Brain microvascular endothelial cell (primary cell): ENCODE measurements around the gene FRAS1.

Experiments used
- DNase-seq: peaks from one replicate; pipeline ENCODE4 v3.0.0-alpha.2; 2020
- H3K27ac ChIP-seq: fragments of 250-450 bp; sonication (Bioruptor Pico); 2 replicates; pipeline ENCODE4 v1.5.1; 2020; ENCODE audit warnings: mild to moderate bottlenecking, moderate library complexity
- H3K27me3 ChIP-seq: fragments of 250-450 bp; sonication (Bioruptor Pico); replicated peaks from 2 replicates; pipeline ENCODE4 v1.5.1; 2020; ENCODE audit warnings: mild to moderate bottlenecking
- H3K36me3 ChIP-seq: fragments of 250-450 bp; sonication (Bioruptor Pico); replicated peaks from 2 replicates; pipeline ENCODE4 v1.5.1; 2020; ENCODE audit warnings: mild to moderate bottlenecking
- H3K4me3 ChIP-seq: 2 replicates; pipeline ENCODE4 v1.5.1; 2011; ENCODE audit warnings: low read depth, mild to moderate bottlenecking, control low read depth, low read length, moderate library complexity
- in situ Hi-C: cut with HindIII; loops from 2 replicates; pipeline ENCODE4 v1.10.0; 2017; ENCODE audit warnings: low sequenced_read_pairs, low pct_ligation_motif_present
- TF ChIP-seq, protein P1 (sequence below): IDR thresholded peaks from 2 replicates; pipeline ENCODE4 v1.5.1; 2011; ENCODE audit warnings: low read depth, mild to moderate bottlenecking, moderate library complexity, low read length, control low read depth, inconsistent platforms; ENCODE audit errors: missing control alignments

FRAS1 gene

DNA sequence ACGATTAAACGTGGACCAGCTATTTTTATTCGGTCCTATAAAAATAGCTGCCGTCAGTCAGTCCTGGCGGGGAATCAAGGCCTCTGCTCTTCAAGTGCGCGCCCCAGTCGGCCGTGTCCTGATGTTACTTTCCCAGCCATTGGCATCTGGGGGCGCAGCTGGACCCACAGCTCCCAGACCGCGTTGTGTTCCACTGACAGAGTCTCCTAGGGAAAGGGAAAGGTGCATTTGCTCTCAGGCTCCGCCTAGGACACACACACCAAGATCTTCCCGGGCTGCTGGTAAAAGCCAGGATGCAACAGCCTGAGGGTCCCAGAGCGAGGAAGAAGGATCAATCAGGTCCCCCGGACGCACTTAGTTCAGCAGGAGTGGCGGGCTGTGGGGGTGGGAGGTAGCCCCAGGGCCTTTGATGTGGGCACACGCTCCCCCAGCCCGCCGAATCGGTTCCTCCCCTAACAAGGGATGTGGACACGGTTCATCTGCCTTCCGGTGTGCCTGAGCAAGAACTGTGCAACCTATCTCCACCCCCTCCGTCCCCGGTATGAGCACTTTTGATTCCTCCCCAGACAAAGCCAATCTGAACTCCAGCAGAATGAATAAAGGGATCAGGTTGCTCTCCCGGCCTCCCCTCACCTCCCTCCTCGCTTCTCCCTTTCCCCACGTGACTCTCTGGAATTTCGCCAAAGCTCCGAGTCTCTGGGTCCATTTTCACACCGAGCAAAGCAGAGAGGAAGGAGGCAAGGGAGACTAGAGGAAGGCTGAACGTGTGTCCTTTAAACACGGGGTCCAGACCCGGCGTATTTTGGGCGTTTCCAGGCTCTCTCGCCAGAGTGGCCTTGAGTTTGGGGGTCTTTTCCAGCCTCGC is 626 bp upstream of the FRAS1 start:
- no peak overlapping the region for H3K27ac ChIP-seq
- TF ChIP-seq, protein P1, sequence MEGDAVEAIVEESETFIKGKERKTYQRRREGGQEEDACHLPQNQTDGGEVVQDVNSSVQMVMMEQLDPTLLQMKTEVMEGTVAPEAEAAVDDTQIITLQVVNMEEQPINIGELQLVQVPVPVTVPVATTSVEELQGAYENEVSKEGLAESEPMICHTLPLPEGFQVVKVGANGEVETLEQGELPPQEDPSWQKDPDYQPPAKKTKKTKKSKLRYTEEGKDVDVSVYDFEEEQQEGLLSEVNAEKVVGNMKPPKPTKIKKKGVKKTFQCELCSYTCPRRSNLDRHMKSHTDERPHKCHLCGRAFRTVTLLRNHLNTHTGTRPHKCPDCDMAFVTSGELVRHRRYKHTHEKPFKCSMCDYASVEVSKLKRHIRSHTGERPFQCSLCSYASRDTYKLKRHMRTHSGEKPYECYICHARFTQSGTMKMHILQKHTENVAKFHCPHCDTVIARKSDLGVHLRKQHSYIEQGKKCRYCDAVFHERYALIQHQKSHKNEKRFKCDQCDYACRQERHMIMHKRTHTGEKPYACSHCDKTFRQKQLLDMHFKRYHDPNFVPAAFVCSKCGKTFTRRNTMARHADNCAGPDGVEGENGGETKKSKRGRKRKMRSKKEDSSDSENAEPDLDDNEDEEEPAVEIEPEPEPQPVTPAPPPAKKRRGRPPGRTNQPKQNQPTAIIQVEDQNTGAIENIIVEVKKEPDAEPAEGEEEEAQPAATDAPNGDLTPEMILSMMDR = peak; percentile 16
- no peaks in the 10 kb centered on the region for H3K36me3 ChIP-seq
- in situ Hi-C loops = no loop called here
- H3K4me3 ChIP-seq = peak overlapping the region; percentile 68
- peak; percentile 63 for DNase-seq
- no peaks in the 10 kb centered on the region for H3K27me3 ChIP-seq

DNA sequence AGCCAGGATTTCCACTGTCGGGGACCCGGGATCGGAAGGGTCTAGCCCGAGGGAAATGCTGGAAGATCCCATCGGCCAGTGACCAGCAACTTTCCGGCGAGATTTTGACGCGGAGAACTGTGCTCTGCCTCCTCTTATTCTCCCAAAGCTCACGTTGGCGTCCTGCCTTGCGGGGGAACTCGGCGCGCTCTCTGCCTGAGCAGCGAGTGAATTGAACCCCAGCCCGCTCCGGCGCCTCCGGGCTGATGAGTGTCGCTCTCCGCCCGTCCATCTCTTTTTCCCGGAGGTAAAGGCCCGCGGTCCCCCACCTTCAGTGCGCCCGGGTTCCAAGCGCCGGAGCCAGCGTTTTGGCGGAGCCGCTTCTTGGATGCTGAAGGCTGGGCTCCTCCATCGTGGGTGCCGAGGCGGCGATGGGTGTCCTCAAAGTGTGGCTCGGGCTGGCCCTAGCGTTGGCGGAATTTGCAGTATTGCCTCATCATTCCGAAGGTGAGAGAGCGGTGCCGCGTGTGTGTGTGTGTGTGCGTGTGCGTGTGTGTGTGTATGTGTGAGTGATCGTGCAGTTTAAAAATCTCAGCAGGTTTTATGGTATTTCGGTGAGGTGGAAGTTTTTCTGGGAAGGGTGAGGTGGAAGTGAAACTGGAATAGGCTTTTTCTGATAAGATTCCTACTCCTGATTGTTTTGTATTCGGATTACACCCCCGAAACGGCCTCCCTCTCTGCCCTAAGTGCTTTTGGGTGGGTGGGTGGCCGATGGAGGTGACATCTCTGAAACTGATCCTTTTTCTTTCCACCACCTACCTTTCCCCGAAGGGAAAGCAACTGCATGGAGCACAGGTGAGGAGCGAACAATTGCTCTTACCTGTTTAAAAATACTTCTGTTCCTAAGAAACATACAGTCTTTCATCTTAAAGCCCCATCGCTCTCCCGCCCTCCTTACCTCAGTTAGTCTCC is 752 bp downstream of the FRAS1 start:
- peak; percentile 14 for DNase-seq
- no peaks in the 10 kb centered on the region for H3K27me3 ChIP-seq
- no peaks in the 10 kb centered on the region for H3K36me3 ChIP-seq
- H3K27ac ChIP-seq = no peak overlapping the region
- H3K4me3 ChIP-seq = peak overlapping the region; percentile 68
- in situ Hi-C loops = no loop called here
- TF ChIP-seq, protein P1 = no peak

DNA sequence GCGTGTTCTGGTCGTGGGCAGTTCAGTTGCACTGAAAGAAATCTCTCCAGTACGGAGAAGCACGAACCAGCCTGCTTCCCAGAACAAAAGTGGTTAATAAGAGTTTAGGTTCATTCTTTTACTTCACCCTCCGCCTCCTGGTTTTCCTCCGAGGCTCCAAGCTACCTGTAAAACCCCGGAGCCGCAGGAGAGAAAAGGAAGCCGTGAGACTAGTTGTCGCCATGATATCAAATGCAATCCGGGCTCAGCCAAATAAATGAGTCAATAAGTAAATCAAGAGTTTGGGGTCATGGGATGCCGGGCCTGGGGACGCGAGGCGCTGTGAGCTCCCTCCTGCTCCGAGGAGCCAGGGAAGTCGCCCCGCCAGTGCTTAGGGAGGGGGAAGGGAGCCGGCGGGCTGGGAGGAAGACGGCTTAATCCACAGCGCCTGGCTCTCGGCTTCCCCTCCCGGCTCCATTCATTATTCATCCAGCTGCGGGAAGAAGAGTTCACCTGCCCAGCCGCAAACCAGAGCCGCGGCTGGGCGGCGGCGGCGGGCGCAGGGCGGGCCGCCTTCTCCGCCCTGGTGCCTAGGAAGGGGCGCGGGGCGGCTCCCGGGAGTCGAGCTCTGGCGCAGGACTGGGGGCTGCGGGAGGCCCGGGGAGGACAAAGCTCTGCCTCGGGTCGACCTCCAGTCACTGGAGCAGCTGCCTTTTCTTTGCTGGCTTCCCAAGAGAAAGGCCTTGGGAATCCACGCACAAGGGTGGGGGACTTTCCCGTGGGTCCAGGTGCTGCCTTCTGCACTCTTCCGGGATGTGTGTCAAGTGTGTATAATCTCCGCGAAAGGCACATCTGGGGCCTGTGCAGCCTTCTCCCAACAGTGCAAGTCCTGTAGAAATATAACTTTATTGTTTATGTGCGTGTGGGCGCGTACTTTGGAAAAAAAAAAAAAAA is 1.7 kb downstream of the FRAS1 start:
- DNase-seq = peak; percentile 9
- TF ChIP-seq, protein P1 = no peak
- H3K27me3 ChIP-seq = no peaks in the 10 kb centered on the region

DNA sequence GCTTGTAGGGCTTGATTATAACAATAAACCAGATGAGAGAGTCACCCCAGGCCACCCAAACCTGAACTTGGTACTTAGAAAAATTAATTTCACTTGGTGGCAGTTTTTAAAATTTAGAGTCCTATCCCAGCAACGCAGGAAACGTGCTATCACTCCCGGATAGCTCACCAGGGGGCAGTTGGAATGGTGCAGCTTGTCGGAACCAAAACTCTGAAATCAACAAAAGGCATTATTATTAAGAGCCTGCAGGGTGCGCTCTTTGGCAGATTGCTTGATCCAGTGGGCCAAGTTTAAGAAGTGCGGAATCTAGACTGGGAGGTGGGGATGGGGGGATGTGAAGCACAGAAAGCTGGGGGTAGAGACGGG is 2.4 kb downstream of the FRAS1 start:
- peak; percentile 60 for DNase-seq
- H3K4me3 ChIP-seq = peak overlapping the region; percentile 68
- TF ChIP-seq, protein P1 = peak; percentile 79

More for the DNA sequence above, 1.7 kb downstream of the FRAS1 start:
- in situ Hi-C loops = no loop called here
- H3K4me3 ChIP-seq = peak overlapping the region; percentile 68
- no peaks in the 10 kb centered on the region for H3K36me3 ChIP-seq
- no peak overlapping the region for H3K27ac ChIP-seq

DNA sequence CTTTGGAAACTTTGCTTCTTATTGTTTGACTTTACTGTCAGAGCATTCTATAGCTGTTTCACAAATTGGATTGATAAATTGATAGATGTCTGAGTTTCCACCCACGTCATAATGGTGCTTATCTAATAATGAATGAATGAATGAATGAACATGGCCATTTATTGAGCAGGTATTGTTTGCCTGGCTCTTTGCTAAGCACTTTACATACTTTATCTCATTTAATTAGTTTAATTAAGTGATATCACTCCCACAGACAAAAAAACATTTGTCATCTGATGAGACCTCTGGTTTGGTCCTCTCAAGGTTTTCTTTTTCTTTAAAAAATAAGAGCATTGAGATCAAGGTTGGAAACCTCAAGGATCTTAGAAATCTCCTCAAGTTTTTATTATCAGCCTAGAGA is 2.8 kb downstream of the FRAS1 start:
- H3K27ac ChIP-seq = no peak overlapping the region
- no peaks in the 10 kb centered on the region for H3K27me3 ChIP-seq
- no peaks in the 10 kb centered on the region for H3K36me3 ChIP-seq
- in situ Hi-C loops = no loop called here
- H3K4me3 ChIP-seq = no peak overlapping the region
- TF ChIP-seq, protein P1 = no peak
- no peak for DNase-seq

More for the DNA sequence above, 2.4 kb downstream of the FRAS1 start:
- no peaks in the 10 kb centered on the region for H3K27me3 ChIP-seq
- no peaks in the 10 kb centered on the region for H3K36me3 ChIP-seq
- in situ Hi-C loops = no loop called here
- no peak overlapping the region for H3K27ac ChIP-seq
